ENCODE data around the gene EPGN.

GRCh38 chr4:74357965-74358364, 49.7 kb downstream of the EPGN start:
- TF ChIP-seq EZH2 (IDR thresholded peaks at IDR 0.05; ENCODE audit: borderline replicate concordance, low read depth, low read length, poor library complexity, severe bottlenecking), result no peak
- TF ChIP-seq, protein P1, sequence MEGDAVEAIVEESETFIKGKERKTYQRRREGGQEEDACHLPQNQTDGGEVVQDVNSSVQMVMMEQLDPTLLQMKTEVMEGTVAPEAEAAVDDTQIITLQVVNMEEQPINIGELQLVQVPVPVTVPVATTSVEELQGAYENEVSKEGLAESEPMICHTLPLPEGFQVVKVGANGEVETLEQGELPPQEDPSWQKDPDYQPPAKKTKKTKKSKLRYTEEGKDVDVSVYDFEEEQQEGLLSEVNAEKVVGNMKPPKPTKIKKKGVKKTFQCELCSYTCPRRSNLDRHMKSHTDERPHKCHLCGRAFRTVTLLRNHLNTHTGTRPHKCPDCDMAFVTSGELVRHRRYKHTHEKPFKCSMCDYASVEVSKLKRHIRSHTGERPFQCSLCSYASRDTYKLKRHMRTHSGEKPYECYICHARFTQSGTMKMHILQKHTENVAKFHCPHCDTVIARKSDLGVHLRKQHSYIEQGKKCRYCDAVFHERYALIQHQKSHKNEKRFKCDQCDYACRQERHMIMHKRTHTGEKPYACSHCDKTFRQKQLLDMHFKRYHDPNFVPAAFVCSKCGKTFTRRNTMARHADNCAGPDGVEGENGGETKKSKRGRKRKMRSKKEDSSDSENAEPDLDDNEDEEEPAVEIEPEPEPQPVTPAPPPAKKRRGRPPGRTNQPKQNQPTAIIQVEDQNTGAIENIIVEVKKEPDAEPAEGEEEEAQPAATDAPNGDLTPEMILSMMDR (conservative IDR thresholded peaks at IDR 0.05; ENCODE audit: low read depth, low read length), result no peak
